OCI-LY1 (cell line): ENCODE results near the gene RAD51B.

Experiments used
- H2AFZ ChIP-seq: fragments of 200-600 bp; sonication (generic), shearing (Covaris generic); 2 replicates; pipeline ENCODE4 v1.6.0; 2014; ENCODE audit warnings: antibody characterized with exemption, mild to moderate bottlenecking, low read length
- H3F3A ChIP-seq: fragments of 200-600 bp; sonication (generic), shearing (Covaris generic); 2 replicates; pipeline ENCODE4 v1.6.0; 2014; ENCODE audit warnings: mild to moderate bottlenecking, antibody characterized with exemption, low read length, moderate library complexity; ENCODE audit not compliant: insufficient read depth
- H3K27ac ChIP-seq: fragments of 200-600 bp; sonication (generic); 2 replicates; pipeline ENCODE4 v1.5.1; 2014; ENCODE audit warnings: low read length, mixed run types, mild to moderate bottlenecking, low read depth; ENCODE audit not compliant: poor library complexity, severe bottlenecking
- H3K27me3 ChIP-seq: fragments of 200-600 bp; sonication (generic); 2 replicates; pipeline ENCODE4 v1.6.0; 2014; ENCODE audit warnings: antibody characterized with exemption, mild to moderate bottlenecking, low read length, moderate library complexity; ENCODE audit not compliant: insufficient read depth
- H3K36me3 ChIP-seq: fragments of 200-600 bp; sonication (generic); 2 replicates; pipeline ENCODE4 v1.6.1; 2014; ENCODE audit warnings: mild to moderate bottlenecking, antibody characterized with exemption, low read length, moderate library complexity, mixed read lengths; ENCODE audit not compliant: insufficient read depth
- H3K4me1 ChIP-seq: fragments of 200-600 bp; sonication (generic); 2 replicates; pipeline ENCODE4 v1.5.1; 2014; ENCODE audit warnings: mild to moderate bottlenecking, low read length, moderate library complexity; ENCODE audit not compliant: insufficient read depth, severe bottlenecking
- H3K4me2 ChIP-seq: fragments of 200-600 bp; sonication (generic), shearing (Covaris generic); 2 replicates; pipeline ENCODE4 v1.6.1; 2014; ENCODE audit warnings: low read length
- H3K4me3 ChIP-seq: fragments of 200-600 bp; sonication (generic); 2 replicates; pipeline ENCODE4 v1.5.1; 2014; ENCODE audit warnings: low read length, low read depth, mild to moderate bottlenecking, mixed read lengths; ENCODE audit not compliant: poor library complexity, severe bottlenecking
- H3K79me2 ChIP-seq: fragments of 200-600 bp; shearing (Covaris generic); 2 replicates; pipeline ENCODE4 v1.6.1; 2016; ENCODE audit warnings: mixed run types, low read length, mixed read lengths; ENCODE audit not compliant: insufficient read depth
- H3K9ac ChIP-seq: fragments of 200-600 bp; sonication (generic), shearing (Covaris generic); 2 replicates; pipeline ENCODE4 v1.6.1; 2014; ENCODE audit warnings: mild to moderate bottlenecking, low read length, mixed read lengths
- H3K9me2 ChIP-seq: fragments of 200-600 bp; sonication (generic), shearing (Covaris generic); 2 replicates; pipeline ENCODE4 v1.6.1; 2014; ENCODE audit warnings: low read depth, mild to moderate bottlenecking, low read length, mixed read lengths
- H3K9me3 ChIP-seq: fragments of 200-600 bp; shearing (Covaris generic); 2 replicates; pipeline ENCODE4 v1.6.1; 2014; ENCODE audit warnings: low read length, mixed read lengths
- H4K20me1 ChIP-seq: fragments of 200-600 bp; sonication (generic), shearing (Covaris generic); 2 replicates; pipeline ENCODE4 v1.6.0; 2016; ENCODE audit warnings: mild to moderate bottlenecking, low read length; ENCODE audit not compliant: insufficient read depth
- EZH2 ChIP-seq: fragments of 200-600 bp; sonication (generic), shearing (Covaris generic); IDR thresholded peaks from 2 replicates; pipeline ENCODE4 v1.8.0; 2017; ENCODE audit warnings: borderline replicate concordance, mixed run types, mild to moderate bottlenecking, antibody characterized with exemption, low read length, moderate library complexity, mixed read lengths
- TF ChIP-seq, protein P1 (sequence below): fragments of 200-600 bp; sonication (generic), shearing (Covaris generic); IDR thresholded peaks from 2 replicates; pipeline ENCODE4 v1.5.1; 2017; ENCODE audit warnings: mild to moderate bottlenecking, antibody characterized with exemption, low read length, moderate library complexity, mixed read lengths

The RAD51B gene

DNA sequence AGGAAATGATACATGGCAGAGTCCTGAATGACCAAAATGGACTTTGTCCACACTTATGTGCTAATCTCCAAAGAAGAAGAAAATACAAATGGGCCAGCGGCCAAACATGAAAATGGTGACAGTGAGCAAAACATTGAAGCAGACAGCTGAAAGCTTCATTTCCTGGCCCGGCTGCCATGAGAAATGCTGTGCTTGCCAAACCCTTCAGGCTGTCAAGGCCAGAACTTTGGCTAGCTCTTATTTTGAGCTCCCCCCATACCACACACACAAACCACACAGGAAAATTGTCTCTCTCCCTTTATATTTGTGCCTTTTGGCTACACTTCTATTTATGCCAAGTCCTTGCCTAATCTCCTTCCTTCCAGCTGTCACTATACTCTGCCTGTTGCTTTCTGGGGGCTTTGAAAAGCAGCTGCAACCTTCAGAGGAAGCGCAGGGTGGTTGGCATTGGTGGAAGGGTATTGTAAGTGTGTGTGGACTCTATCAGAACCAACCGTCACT is 323.8 kb downstream of the RAD51B start:
- Histone ChIP-seq H3K4me3 (no peak overlapping the region), H3K9ac (no peak overlapping the region), H3K79me2 (no peaks in the 10 kb centered on the region), H2AFZ (no peak overlapping the region), H3K9me3 (no peaks in the 10 kb centered on the region), H3F3A (no peaks in the 10 kb centered on the region; the same call in 1 of the 2 replicates), H3K27ac (no peak overlapping the region), H3K4me1 (no peaks in the 10 kb centered on the region), H3K36me3 (no peaks in the 10 kb centered on the region), H3K4me2 (no peak overlapping the region), H4K20me1 (no peaks in the 10 kb centered on the region), H3K27me3 (no peaks in the 10 kb centered on the region), H3K9me2 (no peaks in the 10 kb centered on the region)
- no peak for TF ChIP-seq EZH2
- TF ChIP-seq, protein P1, sequence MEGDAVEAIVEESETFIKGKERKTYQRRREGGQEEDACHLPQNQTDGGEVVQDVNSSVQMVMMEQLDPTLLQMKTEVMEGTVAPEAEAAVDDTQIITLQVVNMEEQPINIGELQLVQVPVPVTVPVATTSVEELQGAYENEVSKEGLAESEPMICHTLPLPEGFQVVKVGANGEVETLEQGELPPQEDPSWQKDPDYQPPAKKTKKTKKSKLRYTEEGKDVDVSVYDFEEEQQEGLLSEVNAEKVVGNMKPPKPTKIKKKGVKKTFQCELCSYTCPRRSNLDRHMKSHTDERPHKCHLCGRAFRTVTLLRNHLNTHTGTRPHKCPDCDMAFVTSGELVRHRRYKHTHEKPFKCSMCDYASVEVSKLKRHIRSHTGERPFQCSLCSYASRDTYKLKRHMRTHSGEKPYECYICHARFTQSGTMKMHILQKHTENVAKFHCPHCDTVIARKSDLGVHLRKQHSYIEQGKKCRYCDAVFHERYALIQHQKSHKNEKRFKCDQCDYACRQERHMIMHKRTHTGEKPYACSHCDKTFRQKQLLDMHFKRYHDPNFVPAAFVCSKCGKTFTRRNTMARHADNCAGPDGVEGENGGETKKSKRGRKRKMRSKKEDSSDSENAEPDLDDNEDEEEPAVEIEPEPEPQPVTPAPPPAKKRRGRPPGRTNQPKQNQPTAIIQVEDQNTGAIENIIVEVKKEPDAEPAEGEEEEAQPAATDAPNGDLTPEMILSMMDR = no peak

DNA sequence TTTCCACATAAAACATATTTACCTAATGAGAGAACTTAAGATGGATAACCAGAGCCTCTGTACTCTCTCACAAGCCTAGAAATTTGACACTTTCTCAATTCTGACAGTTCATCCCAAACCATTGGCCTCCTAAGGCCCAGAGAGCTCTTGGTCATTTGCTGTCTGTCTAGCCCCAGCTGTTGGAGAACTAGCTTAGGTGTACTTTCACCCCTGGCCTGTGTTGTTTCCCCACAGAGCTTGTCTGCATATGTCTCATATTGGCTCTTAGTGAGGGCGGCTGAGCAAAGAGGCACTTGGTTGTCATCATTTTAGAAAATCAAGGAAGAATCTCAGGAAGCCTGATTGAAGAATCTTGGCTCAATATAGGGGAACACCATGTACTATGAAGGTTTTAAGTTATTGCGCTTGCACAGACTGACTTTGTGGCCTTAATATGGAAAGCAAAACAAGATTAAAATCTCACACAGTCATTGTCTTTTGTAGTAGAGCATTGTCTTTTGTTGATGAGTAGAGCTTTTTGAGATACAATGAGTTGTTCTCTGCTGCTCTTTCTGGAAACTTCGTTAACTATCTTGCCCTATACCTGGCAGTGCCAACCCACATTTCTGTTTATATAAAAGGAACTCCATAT is 324.6 kb downstream of the RAD51B start:
- Histone ChIP-seq H3K27ac (no peak overlapping the region), H3K9me3 (no peaks in the 10 kb centered on the region), H3K4me2 (no peak overlapping the region), H3F3A (no peaks in the 10 kb centered on the region; the same call in 1 of the 2 replicates), H3K36me3 (no peaks in the 10 kb centered on the region), H3K79me2 (no peaks in the 10 kb centered on the region), H3K4me3 (no peak overlapping the region), H3K27me3 (no peaks in the 10 kb centered on the region), H4K20me1 (no peaks in the 10 kb centered on the region), H2AFZ (no peak overlapping the region), H3K4me1 (no peaks in the 10 kb centered on the region), H3K9me2 (no peaks in the 10 kb centered on the region), H3K9ac (no peak overlapping the region)
- no peak for TF ChIP-seq EZH2
- TF ChIP-seq, protein P1 = no peak

DNA sequence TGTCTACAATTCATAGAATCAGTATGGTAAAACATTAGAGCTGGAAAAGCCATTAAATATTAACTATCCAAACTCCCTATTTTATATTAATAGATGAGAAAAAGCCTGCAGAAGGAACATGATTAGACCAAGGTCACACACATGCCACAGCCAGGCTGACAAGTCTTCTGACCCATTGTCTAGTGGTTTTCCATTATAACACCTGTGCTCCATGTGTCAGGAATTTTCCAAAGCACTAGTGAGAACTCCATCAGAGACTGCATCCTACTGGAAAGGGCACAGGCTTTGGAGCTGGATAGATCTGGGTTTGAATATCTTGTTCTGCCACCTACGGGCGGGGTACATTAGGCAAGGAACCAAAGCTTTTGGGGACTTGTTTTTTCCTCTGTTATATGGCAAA is 325.5 kb downstream of the RAD51B start:
- Histone ChIP-seq H3K27ac (no peak overlapping the region), H3K9me2 (no peaks in the 10 kb centered on the region), H3K79me2 (no peaks in the 10 kb centered on the region), H4K20me1 (no peaks in the 10 kb centered on the region), H3K9me3 (no peaks in the 10 kb centered on the region), H3K4me3 (no peak overlapping the region), H3K9ac (no peak overlapping the region), H3F3A (no peaks in the 10 kb centered on the region; the same call in 1 of the 2 replicates), H3K4me1 (no peaks in the 10 kb centered on the region), H2AFZ (no peak overlapping the region), H3K4me2 (no peak overlapping the region), H3K27me3 (no peaks in the 10 kb centered on the region), H3K36me3 (no peaks in the 10 kb centered on the region)
- TF ChIP-seq, protein P1 = no peak
- no peak for TF ChIP-seq EZH2
